Measurements from ENCODE around the gene PDZRN4.
"Not testable (repeated sequence)": the region's sequence is repeated elsewhere in the genome, so short reads cannot be mapped to it uniquely, and the experiment has no call there.

PDZRN4 gene

DNA sequence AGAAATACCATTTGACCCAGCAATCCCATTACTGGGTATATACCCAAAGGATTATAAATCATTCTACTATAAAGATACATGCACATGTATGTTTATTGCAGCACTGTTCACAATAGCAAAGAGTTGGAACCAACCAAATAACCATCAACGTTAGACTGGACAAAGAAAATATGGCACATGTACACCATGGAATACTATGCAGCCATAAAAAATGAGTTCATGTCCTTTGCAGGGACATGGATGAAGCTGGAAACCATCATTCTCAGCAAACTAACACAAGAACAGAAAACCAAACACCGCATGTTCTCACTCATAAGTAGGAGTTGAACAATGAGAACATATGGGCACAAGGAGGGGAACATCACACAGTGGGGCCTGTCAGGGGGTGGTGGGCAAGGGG is 97.3 kb downstream of the PDZRN4 start:
- not testable (repeated sequence) for H3K9ac ChIP-seq (ENCODE audit: low read depth, low read length); H3K36me3 ChIP-seq (ENCODE audit: insufficient read depth, low read length); H3K4me1 ChIP-seq (ENCODE audit: insufficient read depth, low read length); H3K9me3 ChIP-seq (ENCODE audit: control insufficient read depth, insufficient read depth, low read length)

- Histone ChIP-seq H3K36me3 (ENCODE audit: insufficient read depth, low read length) (no peaks in the 10 kb centered on the region), H3K9me3 (ENCODE audit: control insufficient read depth, insufficient read depth, low read length) (no peaks in the 10 kb centered on the region), H3K9ac (ENCODE audit: low read depth, low read length) (no peak overlapping the region), H3K4me1 (ENCODE audit: insufficient read depth, low read length) (no peaks in the 10 kb centered on the region)
Observed at GRCh38 chr12:41286426-41286825, 98.3 kb downstream of the PDZRN4 start.

- no peak overlapping the region for H3K9ac ChIP-seq (ENCODE audit: low read depth, low read length)
- no peaks in the 10 kb centered on the region for H3K36me3 ChIP-seq (ENCODE audit: insufficient read depth, low read length)
- H3K4me1 ChIP-seq (ENCODE audit: insufficient read depth, low read length) = no peaks in the 10 kb centered on the region
- H3K9me3 ChIP-seq (ENCODE audit: control insufficient read depth, insufficient read depth, low read length) = no peaks in the 10 kb centered on the region
Observed at GRCh38 chr12:41287500-41288141, 99.5 kb downstream of the PDZRN4 start.

- no peaks in the 10 kb centered on the region for H3K9me3 ChIP-seq (ENCODE audit: control insufficient read depth, insufficient read depth, low read length)
- no peak overlapping the region for H3K9ac ChIP-seq (ENCODE audit: low read depth, low read length)
- no peaks in the 10 kb centered on the region for H3K36me3 ChIP-seq (ENCODE audit: insufficient read depth, low read length)
- no peaks in the 10 kb centered on the region for H3K4me1 ChIP-seq (ENCODE audit: insufficient read depth, low read length)
Observed at GRCh38 chr12:41288142-41288811, 100.2 kb downstream of the PDZRN4 start.

- no peak overlapping the region for H3K9ac ChIP-seq (ENCODE audit: low read depth, low read length)
- no peaks in the 10 kb centered on the region for H3K4me1 ChIP-seq (ENCODE audit: insufficient read depth, low read length)
- no peaks in the 10 kb centered on the region for H3K36me3 ChIP-seq (ENCODE audit: insufficient read depth, low read length)
- H3K9me3 ChIP-seq (ENCODE audit: control insufficient read depth, insufficient read depth, low read length) = no peaks in the 10 kb centered on the region
Observed at GRCh38 chr12:41289501-41289900, 101.4 kb downstream of the PDZRN4 start.

- no peaks in the 10 kb centered on the region for H3K4me1 ChIP-seq (ENCODE audit: insufficient read depth, low read length)
- H3K9me3 ChIP-seq (ENCODE audit: control insufficient read depth, insufficient read depth, low read length) = no peaks in the 10 kb centered on the region
- no peak overlapping the region for H3K9ac ChIP-seq (ENCODE audit: low read depth, low read length)
- H3K36me3 ChIP-seq (ENCODE audit: insufficient read depth, low read length) = no peaks in the 10 kb centered on the region
Observed at GRCh38 chr12:41293011-41293410, 104.9 kb downstream of the PDZRN4 start.

DNA sequence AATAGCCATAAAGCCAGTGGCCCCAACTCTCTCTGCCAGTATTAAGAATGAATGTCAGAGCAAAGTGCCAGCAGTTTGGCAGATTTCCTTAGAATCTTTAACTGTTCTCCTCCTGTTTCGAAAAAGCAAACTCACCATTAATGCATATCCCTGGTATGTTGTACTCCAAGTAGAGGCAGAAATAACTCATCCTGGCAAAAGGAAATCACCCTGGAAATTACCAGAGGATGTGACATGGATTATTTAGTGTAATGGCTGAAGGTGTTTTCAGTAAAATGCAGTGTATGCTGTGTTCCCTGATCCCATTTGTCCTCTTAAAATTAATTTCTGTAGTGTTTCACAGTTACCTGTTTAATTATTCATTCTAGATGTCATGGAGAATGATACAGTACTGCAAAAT is 105.3 kb downstream of the PDZRN4 start:
- no peaks in the 10 kb centered on the region for H3K9me3 ChIP-seq (ENCODE audit: control insufficient read depth, insufficient read depth, low read length)
- H3K36me3 ChIP-seq (ENCODE audit: insufficient read depth, low read length) = no peaks in the 10 kb centered on the region
- no peak overlapping the region for H3K9ac ChIP-seq (ENCODE audit: low read depth, low read length)
- H3K4me1 ChIP-seq (ENCODE audit: insufficient read depth, low read length) = no peaks in the 10 kb centered on the region

- Histone ChIP-seq H3K9me3 (ENCODE audit: control insufficient read depth, insufficient read depth, low read length) (no peaks in the 10 kb centered on the region), H3K4me1 (ENCODE audit: insufficient read depth, low read length) (peaks cover 6% of the 10 kb centered on the region; the same call in 1 of the 2 replicates), H3K36me3 (ENCODE audit: insufficient read depth, low read length) (no peaks in the 10 kb centered on the region), H3K9ac (ENCODE audit: low read depth, low read length) (no peak overlapping the region)
Observed at GRCh38 chr12:41302979-41303403, 114.9 kb downstream of the PDZRN4 start.

- Histone ChIP-seq H3K4me1 (ENCODE audit: insufficient read depth, low read length) (peaks cover 6% of the 10 kb centered on the region; the same call in 1 of the 2 replicates), H3K9me3 (ENCODE audit: control insufficient read depth, insufficient read depth, low read length) (no peaks in the 10 kb centered on the region), H3K9ac (ENCODE audit: low read depth, low read length) (no peak overlapping the region), H3K36me3 (ENCODE audit: insufficient read depth, low read length) (no peaks in the 10 kb centered on the region)
Observed at GRCh38 chr12:41304526-41304925, 116.4 kb downstream of the PDZRN4 start.

GRCh38 chr12:41310367-41310766 is 122.2 kb downstream of the PDZRN4 start:
- H3K9ac ChIP-seq (ENCODE audit: low read depth, low read length) = no peak overlapping the region
- no peaks in the 10 kb centered on the region for H3K4me1 ChIP-seq (ENCODE audit: insufficient read depth, low read length)
- H3K36me3 ChIP-seq (ENCODE audit: insufficient read depth, low read length) = no peaks in the 10 kb centered on the region
- no peaks in the 10 kb centered on the region for H3K9me3 ChIP-seq (ENCODE audit: control insufficient read depth, insufficient read depth, low read length)

DNA sequence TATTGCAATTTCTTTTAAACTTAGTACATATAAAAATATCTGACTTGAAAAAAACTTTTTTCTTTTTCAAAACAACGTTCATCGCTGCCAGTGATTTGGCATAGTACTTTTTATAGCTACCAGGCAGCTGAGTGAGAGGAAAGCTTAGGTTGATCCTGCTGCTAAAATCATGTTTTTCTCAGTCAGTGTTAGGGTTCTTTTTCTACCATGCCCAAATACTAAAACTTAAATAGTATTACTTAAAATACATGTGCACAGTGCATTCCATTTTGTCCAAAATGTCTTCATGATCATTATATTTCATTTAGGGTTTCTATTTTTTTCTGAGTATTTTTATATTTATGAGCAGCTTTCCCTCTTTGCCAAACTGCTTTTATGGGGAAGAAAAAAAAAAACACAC is 123.8 kb downstream of the PDZRN4 start:
- H3K9ac ChIP-seq (ENCODE audit: low read depth, low read length) = no peak overlapping the region
- no peaks in the 10 kb centered on the region for H3K4me1 ChIP-seq (ENCODE audit: insufficient read depth, low read length)
- H3K9me3 ChIP-seq (ENCODE audit: control insufficient read depth, insufficient read depth, low read length) = no peaks in the 10 kb centered on the region
- H3K36me3 ChIP-seq (ENCODE audit: insufficient read depth, low read length) = no peaks in the 10 kb centered on the region

DNA sequence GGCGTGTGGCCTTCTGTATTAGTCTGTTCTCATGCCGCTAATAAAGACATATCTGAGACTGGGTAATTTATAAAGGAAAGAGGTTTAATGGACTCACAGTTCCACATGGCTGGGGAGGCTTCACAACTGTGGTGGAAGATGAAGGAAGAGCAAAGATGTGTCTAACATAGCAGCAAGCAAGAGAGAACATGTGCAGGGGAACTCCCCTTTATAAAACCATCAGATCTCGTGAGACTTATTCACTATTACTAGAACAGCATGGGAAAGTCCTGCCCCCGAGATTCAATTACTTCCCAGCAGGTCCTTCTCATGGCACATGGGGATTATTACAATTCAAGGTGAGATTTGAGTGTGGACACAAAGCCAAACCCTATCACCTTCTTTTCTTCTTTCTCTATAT is 124.3 kb downstream of the PDZRN4 start:
- not testable (repeated sequence) for H3K9ac ChIP-seq (ENCODE audit: low read depth, low read length); H3K9me3 ChIP-seq (ENCODE audit: control insufficient read depth, insufficient read depth, low read length); H3K4me1 ChIP-seq (ENCODE audit: insufficient read depth, low read length); H3K36me3 ChIP-seq (ENCODE audit: insufficient read depth, low read length)

DNA sequence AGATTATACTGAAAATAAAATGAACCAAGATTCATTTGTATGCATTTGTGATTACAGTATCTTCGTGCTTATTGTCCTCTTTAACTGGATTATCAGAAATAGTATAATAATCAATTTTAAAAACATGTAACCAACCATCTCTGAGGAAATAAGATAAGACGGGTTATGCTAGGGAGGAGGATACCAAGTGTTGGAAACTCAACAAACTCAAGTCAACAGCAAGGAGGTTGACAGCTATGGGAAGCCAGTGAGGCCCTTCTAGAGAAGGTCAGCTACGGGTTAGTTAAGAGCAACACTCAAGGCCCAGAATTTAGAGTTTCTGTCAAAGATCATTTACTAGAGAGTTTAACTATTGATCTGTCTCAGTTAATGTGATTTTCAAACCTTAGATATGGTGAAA is 137.2 kb downstream of the PDZRN4 start:
- no peaks in the 10 kb centered on the region for H3K9me3 ChIP-seq (ENCODE audit: control insufficient read depth, insufficient read depth, low read length)
- no peak overlapping the region for H3K9ac ChIP-seq (ENCODE audit: low read depth, low read length)
- H3K4me1 ChIP-seq (ENCODE audit: insufficient read depth, low read length) = 0 out of 2 replicates have a peak, but pooled peaks cover 5% of the 10 kb centered on the region
- no peaks in the 10 kb centered on the region for H3K36me3 ChIP-seq (ENCODE audit: insufficient read depth, low read length)

GRCh38 chr12:41327096-41327895 is 139.2 kb downstream of the PDZRN4 start:
- Histone ChIP-seq H3K4me1 (ENCODE audit: insufficient read depth, low read length) (peaks cover 5% of the 10 kb centered on the region; the same call in 1 of the 2 replicates), H3K9me3 (ENCODE audit: control insufficient read depth, insufficient read depth, low read length) (no peaks in the 10 kb centered on the region), H3K36me3 (ENCODE audit: insufficient read depth, low read length) (no peaks in the 10 kb centered on the region), H3K9ac (ENCODE audit: low read depth, low read length) (no peak overlapping the region)

DNA sequence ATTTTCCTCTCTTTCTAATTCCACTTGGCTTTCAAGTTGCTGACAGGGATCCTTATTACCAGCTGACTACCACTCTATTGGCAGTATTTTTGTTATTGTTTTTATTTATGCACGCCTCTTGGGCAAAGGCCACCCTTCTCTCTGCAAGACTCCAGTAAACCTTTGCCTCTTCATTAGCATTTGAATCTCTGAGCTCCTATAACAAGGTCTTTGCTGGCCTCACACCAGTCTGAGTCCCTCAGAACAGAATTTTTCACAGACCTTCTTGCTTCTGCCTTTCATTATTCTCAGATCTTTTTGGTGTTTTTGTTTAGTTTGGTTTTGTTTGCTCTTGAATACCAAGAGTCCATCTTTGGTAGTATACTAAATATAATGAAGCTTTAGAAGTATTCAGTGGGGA is 145.9 kb downstream of the PDZRN4 start:
- peaks cover 9% of the 10 kb centered on the region; the same call in 1 of the 2 replicates for H3K4me1 ChIP-seq (ENCODE audit: insufficient read depth, low read length)
- H3K36me3 ChIP-seq (ENCODE audit: insufficient read depth, low read length) = no peaks in the 10 kb centered on the region
- no peak overlapping the region for H3K9ac ChIP-seq (ENCODE audit: low read depth, low read length)
- H3K9me3 ChIP-seq (ENCODE audit: control insufficient read depth, insufficient read depth, low read length) = no peaks in the 10 kb centered on the region

Measured in ES-I3 (cell line).